IMR-90 (cell line): Measurements from ENCODE around the gene TECTB. TPM values are rescaled to one million over a fixed set of nuclear protein-coding genes. Genes with fewer than 3 reads are reported as not detected.

Experiments used
- ATAC-seq: fragments of 200-7000 bp; cut with Tn5 transposase; 2 replicates; pipeline ENCODE4 v1.9.1; 2020; ENCODE audit warnings: low read depth, mild to moderate bottlenecking, moderate library complexity
- BruUV-seq: library from RNA; stranded (reverse); fragments of 400-500 nt; replicated peaks from 2 replicates; lab custom pipeline; 2021; lab: Mats Ljungman, UMichigan
- CTCF ChIA-PET: fragments of 300-600 bp; formaldehyde crosslinking; extraction: SDS; loops from one replicate; lab custom pipeline; 2021; ENCODE audit warnings: antibody characterized with exemption; lab: Yijun Ruan, JAX
- POLR2A ChIA-PET: fragments of 300-600 bp; sonication (Branson Sonifier 250); formaldehyde crosslinking; loops from one replicate; lab custom pipeline; 2022; ENCODE audit warnings: antibody characterized with exemption; ENCODE audit not compliant: unreplicated experiment; lab: Charles Lee
- DNase-seq: peaks from one replicate; pipeline ENCODE4 v3.0.0; 2013
- H2AFZ ChIP-seq: replicated peaks from 2 replicates; pipeline ENCODE3; 2013; ENCODE audit warnings: low read length, mild to moderate bottlenecking; ENCODE audit not compliant: poor library complexity
- H2AK5ac ChIP-seq: 2 replicates; pipeline ENCODE4 v1.6.1; 2013; ENCODE audit warnings: low read depth, low read length, inconsistent platforms
- H2AK9ac ChIP-seq: replicated peaks from 2 replicates; pipeline ENCODE3; 2013; ENCODE audit warnings: mild to moderate bottlenecking, low read depth, low read length, moderate library complexity; ENCODE audit not compliant: poor library complexity
- H2BK120ac ChIP-seq: 2 replicates; pipeline ENCODE4 v1.6.1; 2013; ENCODE audit warnings: low read depth, low read length, inconsistent platforms
- H2BK15ac ChIP-seq: 3 replicates; pipeline ENCODE4 v1.6.1; 2013; ENCODE audit warnings: low read depth, low read length, inconsistent platforms
- H2BK20ac ChIP-seq: 2 replicates; pipeline ENCODE4 v1.6.1; 2013; ENCODE audit warnings: low read depth, mild to moderate bottlenecking, inconsistent platforms, low read length, moderate library complexity
- H2BK5ac ChIP-seq: 2 replicates; pipeline ENCODE4 v1.6.1; 2013; ENCODE audit warnings: mild to moderate bottlenecking, low read depth, low read length, inconsistent platforms; ENCODE audit not compliant: poor library complexity, severe bottlenecking
- H3K14ac ChIP-seq: replicated peaks from 2 replicates; pipeline ENCODE4 v1.6.1; 2013; ENCODE audit warnings: low read depth, low read length, inconsistent platforms
- H3K18ac ChIP-seq: 2 replicates; pipeline ENCODE4 v1.6.1; 2013; ENCODE audit warnings: low read depth, low read length, control low read depth
- H3K23ac ChIP-seq: 2 replicates; pipeline ENCODE4 v1.6.1; 2013; ENCODE audit warnings: low read depth, low read length, inconsistent platforms
- H3K27ac ChIP-seq: 2 replicates; pipeline ENCODE4 v1.5.1; 2013; ENCODE audit warnings: mild to moderate bottlenecking, control low read depth, low read length; ENCODE audit not compliant: insufficient read depth
- H3K27me3 ChIP-seq: 2 replicates; pipeline ENCODE4 v1.6.1; 2013; ENCODE audit warnings: low read length; ENCODE audit not compliant: control insufficient read depth, insufficient read depth
- H3K36me3 ChIP-seq: 2 replicates; pipeline ENCODE4 v1.6.1; 2013; ENCODE audit warnings: low read length, mixed read lengths; ENCODE audit not compliant: control insufficient read depth, insufficient read depth
- H3K4ac ChIP-seq: 2 replicates; pipeline ENCODE4 v1.6.1; 2013; ENCODE audit warnings: low read depth, low read length, inconsistent platforms
- H3K4me1 ChIP-seq: 2 replicates; pipeline ENCODE4 v1.6.1; 2013; ENCODE audit warnings: low read length, mixed read lengths; ENCODE audit not compliant: control insufficient read depth, insufficient read depth
- H3K4me2 ChIP-seq: 2 replicates; pipeline ENCODE4 v1.6.1; 2013; ENCODE audit warnings: low read depth, mild to moderate bottlenecking, control low read depth, low read length, moderate library complexity
- H3K4me3 ChIP-seq: 2 replicates; pipeline ENCODE4 v1.5.1; 2013; ENCODE audit warnings: low read depth, mild to moderate bottlenecking, control low read depth, low read length, moderate library complexity; ENCODE audit not compliant: insufficient read depth
- H3K56ac ChIP-seq: 2 replicates; pipeline ENCODE4 v1.6.1; 2013; ENCODE audit warnings: low read length, inconsistent platforms; ENCODE audit not compliant: insufficient read depth; ENCODE audit errors: extremely low read depth
- H3K79me1 ChIP-seq, 2 experiments: 2 replicates each; pipeline ENCODE4 v1.6.1; 2013; ENCODE audit warnings: low read length in 2 of 2, inconsistent platforms in 1 of 2, low read depth in 1 of 2
- H3K9ac ChIP-seq: 2 replicates; pipeline ENCODE4 v1.6.1; 2013; ENCODE audit warnings: low read depth, low read length, control low read depth
- H3K9me1 ChIP-seq: 2 replicates; pipeline ENCODE4 v1.6.1; 2013; ENCODE audit warnings: low read length, inconsistent platforms; ENCODE audit not compliant: insufficient read depth
- H3K9me3 ChIP-seq: 2 replicates; pipeline ENCODE4 v1.6.1; 2013; ENCODE audit warnings: low read length; ENCODE audit not compliant: control insufficient read depth, insufficient read depth
- H4K20me1 ChIP-seq: 2 replicates; pipeline ENCODE4 v1.6.1; 2013; ENCODE audit warnings: low read length, inconsistent platforms; ENCODE audit not compliant: insufficient read depth
- H4K5ac ChIP-seq: 2 replicates; pipeline ENCODE4 v1.6.1; 2013; ENCODE audit warnings: mild to moderate bottlenecking, low read depth, low read length, control low read depth
- H4K8ac ChIP-seq, 2 experiments: 2 replicates each; pipeline ENCODE4 v1.6.1; 2013; ENCODE audit warnings: low read depth in 2 of 2, low read length in 2 of 2, control low read depth in 1 of 2, inconsistent platforms in 1 of 2
- H4K91ac ChIP-seq: 2 replicates; pipeline ENCODE4 v1.6.1; 2013; ENCODE audit warnings: low read depth, low read length, inconsistent platforms; ENCODE audit not compliant: insufficient read depth
- BHLHE40 ChIP-seq: fragments of 150-350 bp; IDR thresholded peaks from 2 replicates; pipeline ENCODE4 v1.6.1; 2016; ENCODE audit warnings: mild to moderate bottlenecking, low read depth, low read length
- CHD1 ChIP-seq: IDR thresholded peaks from 2 replicates; pipeline ENCODE4 v1.6.1; 2012; ENCODE audit warnings: low read depth, low read length, improper control_type of control experiment
- CTCF ChIP-seq: conservative IDR thresholded peaks from 2 replicates; pipeline ENCODE4 v1.5.1; 2012; ENCODE audit warnings: mild to moderate bottlenecking, low read depth, low read length, improper control_type of control experiment
- ELK1 ChIP-seq: fragments of 150-350 bp; IDR thresholded peaks from 2 replicates; pipeline ENCODE4 v1.6.1; 2016; ENCODE audit warnings: low read depth, mild to moderate bottlenecking, low read length, moderate library complexity, borderline replicate concordance
- FOS ChIP-seq: fragments of 150-350 bp; IDR thresholded peaks from 2 replicates; pipeline ENCODE4 v1.6.1; 2016; ENCODE audit warnings: low read depth, low read length
- MAFK ChIP-seq: IDR thresholded peaks from 2 replicates; pipeline ENCODE4 v1.6.1; 2012; ENCODE audit warnings: low read depth, low read length, improper control_type of control experiment
- MAZ ChIP-seq: IDR thresholded peaks from 2 replicates; pipeline ENCODE4 v1.6.1; 2012; ENCODE audit warnings: low read depth, mild to moderate bottlenecking, low read length, improper control_type of control experiment, moderate library complexity, borderline replicate concordance
- MXI1 ChIP-seq: IDR thresholded peaks from 2 replicates; pipeline ENCODE4 v1.6.1; 2012; ENCODE audit warnings: low read depth, mild to moderate bottlenecking, low read length, moderate library complexity, borderline replicate concordance
- POLR2A ChIP-seq: IDR thresholded peaks from 2 replicates; pipeline ENCODE4 v1.6.1; 2012; ENCODE audit warnings: mild to moderate bottlenecking, low read depth, low read length
- RAD21 ChIP-seq: IDR thresholded peaks from 2 replicates; pipeline ENCODE4 v1.6.1; 2012; ENCODE audit warnings: low read length, improper control_type of control experiment
- RCOR1 ChIP-seq: IDR thresholded peaks from 2 replicates; pipeline ENCODE4 v1.6.1; 2012; ENCODE audit warnings: mild to moderate bottlenecking, low read length, improper control_type of control experiment; ENCODE audit not compliant: insufficient replicate concordance
- RFX5 ChIP-seq: IDR thresholded peaks from 2 replicates; pipeline ENCODE4 v1.8.0; 2012; ENCODE audit warnings: low read depth, mild to moderate bottlenecking, low read length, moderate library complexity
- SMC3 ChIP-seq: fragments of 150-350 bp; IDR thresholded peaks from 2 replicates; pipeline ENCODE4 v1.6.1; 2016; ENCODE audit warnings: low read depth, mild to moderate bottlenecking, antibody characterized with exemption, low read length, moderate library complexity
- USF2 ChIP-seq: fragments of 150-350 bp; IDR thresholded peaks from 2 replicates; pipeline ENCODE4 v1.6.1; 2017; ENCODE audit warnings: mild to moderate bottlenecking, antibody characterized with exemption, low read length, low read depth
- WGBS, 2 experiments: methylation state at CpG; one replicate each; pipeline versions ENCODE4 v1.1.5 to v1.1.7; 2013; ENCODE audit warnings: missing lambda C conversion rate in 2 of 2; ENCODE audit not compliant: insufficient read length in 1 of 2; ENCODE audit errors: extremely low coverage in 2 of 2; 5-methylcytosine and 5-hydroxymethylcytosine counted together
- dilution Hi-C: fragments of 300-500 bp; cut with HindIII; formaldehyde crosslinking; loops from one replicate; pipeline ENCODE4 v1.14.3; 2018; ENCODE audit warnings: low sequenced_read_pairs; ENCODE audit not compliant: unreplicated experiment
- in situ Hi-C: fragments of 300-500 bp; cut with MboI; formaldehyde crosslinking; loops from 3 replicates; pipeline ENCODE4 v1.14.3; 2019; ENCODE audit warnings: low sequenced_read_pairs, inconsistent platforms, mixed read lengths
- intact Hi-C: fragments of 100-400 bp; cut with micrococcal nuclease; formaldehyde crosslinking; loops from 2 replicates; pipeline ENCODE4 v1.10.0; 2022
- polyA plus RNA-seq, 3 experiments: library from polyadenylated mRNA; depleted of rRNA; stranded (reverse); fragments of >200 nt; gene quantifications; 2 replicates each; pipeline ENCODE4 v1.2.3, GENCODE V29; 2012; ENCODE audit warnings: low replicate concordance in 1 of 3
- total RNA-seq: library from RNA; depleted of rRNA; stranded (reverse); fragments of >200 nt; gene quantifications from 2 replicates; pipeline ENCODE4 v1.2.3, GENCODE V29; 2012

TECTB gene
- total and polyA plus RNA-seq, 2 of the 4 experiments (the other 2 are of a cell fraction): not detected

GRCh38 chr10:112278871-112279270, 4.3 kb upstream of the TECTB start:
- no peak overlapping the region for H2BK5ac ChIP-seq
- ChIA-PET POLR2A (no interaction called here), CTCF (no interaction called here)
- DNase-seq: no peak
- H4K91ac ChIP-seq: no peak overlapping the region
- no peaks in the 10 kb centered on the region for H3K36me3 ChIP-seq
- H2AK5ac ChIP-seq: no peak overlapping the region
- BruUV-seq: no TSS peak
- H3K18ac ChIP-seq: no peak overlapping the region
- WGBS, 2 experiments: no CpG with 5 or more reads among the region's 2 CpGs
- no peak overlapping the region for H3K4ac ChIP-seq
- no peaks in the 10 kb centered on the region for H3K9me3 ChIP-seq
- H3K27ac ChIP-seq: no peak overlapping the region
- in situ Hi-C loops: no loop called here
- no peaks in the 10 kb centered on the region for H4K20me1 ChIP-seq
- H2BK120ac ChIP-seq: no peak overlapping the region
- H3K4me1 ChIP-seq: peaks cover 6% of the 10 kb centered on the region
- H3K14ac ChIP-seq: no peak overlapping the region
- ATAC-seq: peak; percentile 27; the same call in 1 of the 2 replicates
- no peak overlapping the region for H4K5ac ChIP-seq
- H3K79me1 ChIP-seq: no peaks in the 10 kb centered on the region
- no peak overlapping the region for H3K23ac ChIP-seq
- no peak overlapping the region for H3K56ac ChIP-seq
- no peak overlapping the region for H3K9ac ChIP-seq
- H3K4me2 ChIP-seq: no peak overlapping the region
- no peaks in the 10 kb centered on the region for H3K27me3 ChIP-seq
- H3K9me1 ChIP-seq: no peaks in the 10 kb centered on the region
- no peak overlapping the region for H2BK15ac ChIP-seq
- H2BK20ac ChIP-seq: no peak overlapping the region
- H2AK9ac ChIP-seq: no peak overlapping the region
- intact Hi-C loops: no loop called here
- TF ChIP-seq USF2: no peak
- TF ChIP-seq ELK1: no peak
- no peak for TF ChIP-seq RCOR1
- TF ChIP-seq CHD1: no peak
- no peak for TF ChIP-seq POLR2A
- TF ChIP-seq MAZ: no peak
- TF ChIP-seq MAFK: no peak
- TF ChIP-seq SMC3: no peak
- TF ChIP-seq FOS: no peak
- TF ChIP-seq CTCF: no peak
- TF ChIP-seq MXI1: no peak
- no peak for TF ChIP-seq RFX5
- TF ChIP-seq BHLHE40: no peak
- TF ChIP-seq RAD21: no peak
- no peak overlapping the region for H2AFZ ChIP-seq
- no peak overlapping the region for H3K4me3 ChIP-seq
- H4K8ac ChIP-seq: no peak overlapping the region; a peak in 1 of 4 replicates
- dilution Hi-C loops: no loop called here
